OCI-M2 (cell line): Measurements from ENCODE around the gene NOL9.
A peak's percentile ranks its signal among the peaks of the same experiment; 100 is the strongest.

Experiments used
- DNase-seq: peaks from one replicate; lab custom pipeline; 2025; ENCODE audit not compliant: unreplicated experiment; lab: John Stamatoyannopoulos, UW

NOL9 gene

DNA sequence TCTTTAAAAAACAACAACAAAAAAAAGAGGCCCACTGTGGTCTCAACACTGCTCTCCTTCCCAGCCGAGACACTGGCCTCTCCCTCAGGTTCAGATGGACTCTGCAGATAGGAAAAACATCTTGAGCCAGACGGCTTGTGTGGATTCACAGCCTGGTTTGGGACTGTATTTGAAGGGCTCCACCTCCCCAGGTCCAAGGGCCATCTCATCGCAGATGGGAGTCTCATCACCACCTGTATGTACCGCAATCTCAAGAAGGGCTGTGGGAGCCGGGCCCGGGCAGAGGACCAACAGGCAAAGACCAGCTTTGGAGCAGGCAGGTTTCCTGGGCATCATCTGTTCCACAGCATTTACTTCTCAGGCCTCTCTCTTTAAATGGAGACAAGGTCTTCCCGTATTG, 35.7 kb upstream of the NOL9 start:
- no peak for DNase-seq

DNA sequence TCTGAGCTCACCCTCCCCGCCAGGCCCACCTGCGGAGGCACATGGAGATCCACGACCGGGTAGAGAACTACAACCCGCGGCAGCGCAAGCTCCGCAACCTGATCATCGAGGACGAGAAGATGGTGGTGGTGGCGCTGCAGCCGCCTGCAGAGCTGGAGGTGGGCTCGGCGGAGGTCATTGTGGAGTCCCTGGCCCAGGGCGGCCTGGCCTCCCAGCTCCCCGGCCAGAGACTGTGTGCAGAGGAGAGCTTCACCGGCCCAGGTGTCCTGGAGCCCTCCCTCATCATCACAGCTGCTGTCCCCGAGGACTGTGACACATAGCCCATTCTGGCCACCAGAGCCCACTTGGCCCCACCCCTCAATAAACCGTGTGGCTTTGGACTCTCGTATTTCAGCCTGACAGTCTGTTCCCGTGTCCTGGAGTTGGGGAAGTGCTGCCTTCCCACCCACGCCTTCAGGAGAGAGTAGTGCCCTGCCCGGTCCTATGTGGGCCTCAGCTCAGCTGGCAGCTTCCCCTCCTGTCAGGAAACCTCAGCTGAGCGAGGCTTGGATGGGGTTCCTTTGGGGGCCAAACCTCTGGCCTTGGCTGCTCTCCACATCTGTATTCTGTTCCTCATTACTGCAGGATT, 34.7 kb upstream of the NOL9 start:
- DNase-seq = no peak

DNA sequence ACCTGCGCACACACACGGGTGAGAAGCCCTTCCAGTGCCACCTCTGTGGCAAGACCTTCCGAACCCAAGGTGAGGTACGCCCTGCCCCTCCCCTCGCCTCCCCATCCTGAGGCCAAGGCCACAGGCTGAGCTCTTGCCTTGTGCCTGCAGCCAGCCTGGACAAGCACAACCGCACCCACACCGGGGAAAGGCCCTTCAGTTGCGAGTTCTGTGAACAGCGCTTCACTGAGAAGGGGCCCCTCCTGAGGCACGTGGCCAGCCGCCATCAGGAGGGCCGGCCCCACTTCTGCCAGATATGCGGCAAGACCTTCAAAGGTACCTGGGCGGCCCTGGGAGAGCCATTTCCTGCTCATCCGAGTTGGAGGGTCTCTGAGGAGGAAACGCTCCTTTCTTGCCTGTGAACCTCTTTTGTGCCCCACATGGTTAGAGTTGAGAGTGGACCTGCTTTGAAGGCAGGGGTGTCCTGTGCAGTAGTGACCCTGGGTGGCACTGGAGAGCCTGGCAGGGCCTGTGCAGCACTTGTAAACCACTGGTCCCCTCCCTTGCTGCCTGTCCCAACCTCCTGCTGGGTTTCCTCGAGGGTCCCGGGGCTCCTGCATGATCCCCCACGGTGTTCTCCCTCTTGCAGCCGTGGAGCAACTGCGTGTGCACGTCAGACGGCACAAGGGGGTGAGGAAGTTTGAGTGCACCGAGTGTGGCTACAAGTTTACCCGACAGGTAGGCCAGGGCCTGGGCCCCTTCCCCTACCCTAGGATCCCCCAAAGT, 34.0 kb upstream of the NOL9 start:
- no peak for DNase-seq

DNA sequence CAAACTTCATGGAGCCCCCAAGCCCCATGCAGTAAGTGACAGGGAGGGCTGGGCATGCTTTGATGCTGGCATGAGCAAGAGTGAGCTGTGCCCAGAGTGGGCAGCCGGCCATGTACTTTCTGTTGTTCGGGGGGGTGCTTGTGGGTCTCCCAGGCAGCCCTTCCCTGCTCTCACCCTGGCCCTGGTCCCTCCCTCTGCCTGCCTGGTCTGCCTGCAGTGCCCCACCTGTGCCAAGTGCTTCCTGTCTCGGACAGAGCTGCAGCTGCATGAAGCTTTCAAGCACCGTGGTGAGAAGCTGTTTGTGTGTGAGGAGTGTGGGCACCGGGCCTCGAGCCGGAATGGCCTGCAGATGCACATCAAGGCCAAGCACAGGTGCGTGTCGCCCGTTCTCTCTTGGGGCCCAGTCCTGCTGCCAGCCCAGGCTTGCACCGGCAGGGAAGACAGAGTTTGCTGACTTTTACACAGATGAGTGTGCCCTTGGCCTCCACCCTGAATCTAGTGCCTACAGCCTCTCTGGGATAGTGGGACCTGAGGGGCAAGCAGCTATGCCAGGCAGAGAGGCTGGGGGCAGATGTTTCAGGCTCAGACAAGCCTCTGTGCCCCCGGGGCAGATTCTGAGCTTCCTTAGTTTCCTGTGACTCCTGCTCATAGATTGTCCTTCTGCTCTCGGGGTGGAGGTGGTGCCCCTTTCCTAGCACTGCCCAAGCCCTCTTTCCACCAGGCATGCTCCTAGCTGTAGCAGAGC, 33.1 kb upstream of the NOL9 start:
- DNase-seq = no peak

DNA sequence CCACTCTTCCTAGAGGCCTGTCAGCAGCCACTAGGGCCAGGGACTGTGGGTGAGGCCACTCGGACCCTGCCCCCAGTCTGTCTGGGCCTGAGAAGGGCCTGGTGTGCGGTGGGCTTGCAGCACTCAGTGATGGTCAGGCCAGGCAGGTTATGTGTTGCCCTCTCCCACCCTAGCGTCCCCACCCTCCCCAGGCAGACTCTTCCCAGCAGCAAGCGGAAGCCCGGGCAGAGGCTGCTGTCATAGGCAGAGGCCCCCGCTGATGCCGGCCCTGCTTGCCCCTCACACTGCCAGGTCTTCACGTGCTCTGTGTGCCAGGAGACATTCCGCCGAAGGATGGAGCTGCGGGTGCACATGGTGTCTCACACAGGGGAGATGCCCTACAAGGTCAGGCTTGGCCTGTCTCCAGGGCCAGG, 32.1 kb upstream of the NOL9 start:
- DNase-seq = no peak

DNA sequence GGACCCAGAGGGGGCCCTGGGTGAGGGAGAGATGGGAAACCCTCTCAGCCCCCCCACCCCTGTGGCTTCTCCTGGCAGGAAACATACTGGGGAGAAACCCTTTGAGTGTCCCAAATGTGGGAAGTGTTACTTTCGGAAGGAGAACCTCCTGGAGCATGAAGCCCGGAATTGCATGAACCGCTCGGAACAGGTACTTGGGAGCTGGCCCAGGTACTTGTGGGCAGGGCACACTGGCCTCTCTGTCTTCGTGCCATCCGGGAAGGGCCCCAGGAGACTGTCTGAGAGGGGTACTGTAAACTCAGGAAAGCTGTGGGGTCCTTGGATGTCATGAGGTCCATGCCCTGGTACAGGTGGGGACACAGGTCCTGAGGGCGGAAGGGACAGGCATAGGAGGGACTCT, 31.5 kb upstream of the NOL9 start:
- no peak for DNase-seq

DNA sequence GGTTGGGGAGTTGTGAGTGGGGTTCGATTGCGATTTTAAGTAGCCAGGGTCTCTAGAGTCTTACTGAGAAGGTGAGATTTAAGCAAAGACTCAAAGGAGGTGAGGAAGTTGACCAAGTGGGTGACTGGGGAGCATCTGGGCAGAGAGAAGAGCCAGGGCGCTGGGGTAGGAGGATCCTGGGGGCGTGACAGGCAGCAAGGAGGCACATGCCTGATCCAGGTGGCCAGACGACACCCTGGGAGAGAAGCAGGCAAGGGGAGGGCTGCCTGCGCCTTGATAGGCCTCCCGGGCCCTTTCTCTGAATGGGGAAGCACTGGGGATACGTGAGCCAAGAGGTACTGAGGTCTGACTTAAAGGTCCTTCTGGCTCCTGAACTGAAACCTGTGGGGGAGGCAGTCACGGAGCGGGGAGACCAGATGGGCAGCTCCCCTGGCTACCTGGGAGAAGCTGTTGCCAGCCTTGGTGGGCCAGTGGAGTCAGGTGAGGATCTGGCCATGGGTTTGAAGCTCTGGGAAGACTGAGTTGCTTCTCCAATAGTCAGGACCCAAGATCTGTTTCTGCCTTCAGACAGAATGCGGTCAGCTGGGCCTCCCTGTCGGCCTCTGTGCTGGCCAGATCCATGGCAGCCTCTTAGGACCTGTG, 30.9 kb upstream of the NOL9 start:
- no peak for DNase-seq

DNA sequence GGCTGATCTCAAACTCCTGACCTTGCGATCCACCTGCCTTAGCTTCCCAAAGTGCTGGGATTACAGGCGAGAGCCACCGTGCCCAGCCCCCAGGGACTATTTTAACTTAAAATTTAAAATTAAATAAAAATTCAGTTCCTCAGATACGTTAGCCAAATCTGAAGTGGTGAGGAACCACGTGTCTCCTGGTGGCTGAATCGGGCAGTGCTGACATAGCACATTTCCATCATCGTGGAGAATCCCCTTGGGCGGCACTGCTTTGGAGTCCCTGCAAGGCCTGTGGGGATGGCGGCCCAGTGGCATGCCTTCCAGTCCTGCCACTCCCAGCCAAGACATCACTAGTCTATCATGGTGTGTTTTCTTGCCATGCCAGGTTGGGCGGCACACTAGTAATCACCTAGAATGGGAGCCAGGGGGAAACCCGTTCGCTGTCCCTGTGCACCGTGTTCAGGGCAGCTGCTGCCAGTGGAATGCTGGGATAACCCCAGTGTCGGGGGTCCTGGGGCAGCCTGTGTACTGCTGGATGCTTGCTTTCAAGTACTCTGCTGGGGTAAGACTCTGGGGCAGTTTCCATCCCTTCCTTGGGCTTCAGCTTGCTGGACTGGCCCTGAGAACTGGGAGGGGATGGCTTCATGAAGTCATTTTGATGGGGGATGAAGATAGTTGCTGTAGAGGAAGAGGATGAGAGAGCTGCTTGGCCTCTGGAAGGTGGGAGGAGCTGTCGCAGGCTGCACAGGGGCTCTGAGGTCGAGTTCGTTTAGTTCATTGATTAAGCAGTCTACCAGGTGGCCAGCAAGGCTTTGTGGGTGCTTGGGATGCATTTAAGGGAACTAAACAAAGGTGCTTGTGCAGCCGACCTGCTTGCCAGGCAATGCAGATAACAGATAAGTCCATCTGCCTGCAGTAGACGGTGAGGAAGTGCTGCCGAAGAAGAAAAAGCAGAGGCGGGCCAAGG, 30.1 kb upstream of the NOL9 start:
- no peak for DNase-seq

DNA sequence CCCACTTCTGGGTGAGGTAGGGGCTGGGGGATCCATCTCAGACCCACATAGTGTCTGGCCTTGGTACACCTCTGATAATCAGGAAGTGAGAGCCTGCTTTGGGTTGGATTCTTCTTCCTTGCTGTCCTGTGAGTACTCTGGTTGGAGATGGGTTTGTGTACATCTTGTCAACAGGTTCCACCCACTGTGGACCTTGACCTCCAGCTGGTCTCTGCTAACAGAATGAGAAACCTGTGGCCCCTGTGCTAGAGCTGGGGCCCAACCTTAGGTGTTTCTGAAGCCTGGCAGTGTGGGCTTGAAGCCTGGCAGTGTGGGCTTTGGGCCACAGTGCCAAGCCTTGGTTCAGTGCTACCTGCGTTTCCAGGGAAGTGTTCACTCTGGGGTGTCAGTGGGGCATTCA, 28.1 kb upstream of the NOL9 start:
- DNase-seq = no peak

DNA sequence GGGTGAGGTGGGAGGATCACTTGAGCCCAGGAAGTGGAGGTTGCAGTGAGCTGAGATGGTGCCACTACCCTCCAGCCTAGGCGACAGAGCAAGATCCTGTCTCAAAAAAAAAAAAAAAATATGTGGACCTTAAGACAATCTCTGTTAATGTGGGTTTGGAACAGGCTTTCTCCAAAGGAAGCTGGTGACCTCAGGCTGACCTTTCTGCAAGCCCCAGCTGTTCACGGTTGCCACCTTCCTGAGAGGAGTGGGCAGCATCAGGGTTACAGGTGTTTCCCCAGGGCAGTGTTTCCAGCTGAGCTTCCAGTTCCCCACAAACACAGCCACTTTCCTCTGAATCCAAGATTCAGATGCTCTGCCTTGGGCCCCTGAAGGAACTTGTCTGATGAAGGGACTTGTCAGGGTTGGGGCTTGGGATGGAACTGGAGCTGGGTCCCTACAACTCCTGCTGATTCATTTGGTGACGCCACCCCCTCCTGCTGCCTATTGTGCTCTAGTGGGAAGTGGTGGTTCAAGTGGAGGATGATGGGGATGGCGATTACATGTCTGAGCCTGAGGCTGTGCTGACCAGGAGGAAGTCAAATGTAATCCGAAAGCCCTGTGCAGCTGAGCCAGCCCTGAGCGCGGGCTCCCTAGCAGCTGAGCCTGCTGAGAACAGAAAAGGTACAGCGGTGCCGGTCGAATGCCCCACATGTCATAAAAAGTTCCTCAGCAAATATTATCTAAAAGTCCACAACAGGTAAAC, 27.4 kb upstream of the NOL9 start:
- no peak for DNase-seq

DNA sequence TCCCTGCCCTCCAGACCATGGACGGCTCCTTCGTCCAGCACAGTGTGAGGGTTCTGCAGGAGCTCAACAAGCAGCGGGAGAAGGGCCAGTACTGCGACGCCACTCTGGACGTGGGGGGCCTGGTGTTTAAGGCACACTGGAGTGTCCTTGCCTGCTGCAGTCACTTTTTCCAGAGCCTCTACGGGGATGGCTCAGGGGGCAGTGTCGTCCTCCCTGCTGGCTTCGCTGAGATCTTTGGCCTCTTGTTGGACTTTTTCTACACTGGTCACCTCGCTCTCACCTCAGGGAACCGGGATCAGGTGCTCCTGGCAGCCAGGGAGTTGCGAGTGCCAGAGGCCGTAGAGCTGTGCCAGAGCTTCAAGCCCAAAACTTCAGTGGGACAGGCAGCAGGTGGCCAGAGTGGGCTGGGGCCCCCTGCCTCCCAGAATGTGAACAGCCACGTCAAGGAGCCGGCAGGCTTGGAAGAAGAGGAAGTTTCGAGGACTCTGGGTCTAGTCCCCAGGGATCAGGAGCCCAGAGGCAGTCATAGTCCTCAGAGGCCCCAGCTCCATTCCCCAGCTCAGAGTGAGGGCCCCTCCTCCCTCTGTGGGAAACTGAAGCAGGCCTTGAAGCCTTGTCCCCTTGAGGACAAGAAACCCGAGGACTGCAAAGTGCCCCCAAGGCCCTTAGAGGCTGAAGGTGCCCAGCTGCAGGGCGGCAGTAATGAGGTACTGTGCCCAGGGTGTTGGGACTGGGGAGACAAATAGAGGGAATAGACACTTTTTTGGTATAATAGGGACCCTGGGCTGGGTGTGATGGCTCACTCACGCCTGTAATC, 26.5 kb upstream of the NOL9 start:
- peak; percentile 49 for DNase-seq

DNA sequence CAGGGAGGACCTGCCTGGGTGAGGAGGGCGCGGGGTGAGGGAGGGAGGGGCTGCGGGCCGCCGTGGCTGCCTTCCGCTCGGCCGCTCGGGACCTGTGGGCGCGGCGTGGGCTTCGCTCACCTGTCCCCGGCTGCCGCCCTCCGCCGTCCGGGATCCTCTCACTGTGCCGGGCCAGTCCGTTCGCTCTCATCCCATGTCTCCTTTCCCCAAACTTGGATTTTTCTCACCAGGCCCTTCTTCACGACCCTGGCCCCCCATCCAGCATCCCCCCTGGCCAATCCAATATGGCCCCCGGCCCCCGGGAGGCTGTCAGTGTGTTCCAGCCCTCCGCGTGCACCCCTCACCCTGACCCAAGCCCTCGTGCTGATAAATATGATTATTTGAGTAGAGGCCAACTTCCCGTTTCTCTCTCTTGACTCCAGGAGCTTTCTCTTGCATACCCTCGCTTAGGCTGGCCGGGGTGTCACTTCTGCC, 25.8 kb upstream of the NOL9 start:
- no peak for DNase-seq

DNA sequence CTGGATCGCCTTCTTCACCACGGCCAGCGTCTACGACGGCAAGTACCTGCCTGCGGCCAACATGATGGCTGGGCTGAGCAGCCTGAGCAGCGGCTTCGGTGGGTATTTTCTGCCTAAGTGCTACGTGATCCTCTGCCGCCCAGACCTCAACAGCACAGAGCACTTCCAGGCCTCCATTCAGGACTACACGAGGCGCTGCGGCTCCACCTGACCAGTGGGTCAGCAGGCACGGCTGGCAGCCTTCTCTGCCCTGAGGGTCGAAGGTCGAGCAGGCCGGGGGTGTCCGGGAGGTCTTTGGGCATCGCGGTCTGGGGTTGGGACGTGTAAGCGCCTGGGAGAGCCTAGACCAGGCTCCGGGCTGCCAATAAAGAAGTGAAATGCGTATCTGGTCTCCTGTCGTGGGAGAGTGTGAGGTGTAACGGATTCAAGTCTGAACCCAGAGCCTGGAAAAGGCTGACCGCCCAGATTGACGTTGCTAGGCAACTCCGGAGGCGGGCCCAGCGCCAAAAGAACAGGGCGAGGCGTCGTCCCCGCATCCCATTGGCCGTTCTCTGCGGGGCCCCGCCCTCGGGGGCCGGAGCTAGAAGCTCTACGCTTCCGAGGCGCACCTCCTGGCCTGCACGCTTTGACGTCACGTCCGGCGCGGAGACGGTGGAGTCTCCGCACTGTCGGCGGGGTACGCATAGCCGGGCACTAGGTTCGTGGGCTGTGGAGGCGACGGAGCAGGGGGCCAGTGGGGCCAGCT, 25.2 kb upstream of the NOL9 start, which contains the start of gene ZBTB48:
ZBTB48 (plus strand) TSS at position 621 of the 745 bp plus-strand sequence. CDS start 616 bp downstream, outside the sequence.
- DNase-seq = peak; percentile 60

DNA sequence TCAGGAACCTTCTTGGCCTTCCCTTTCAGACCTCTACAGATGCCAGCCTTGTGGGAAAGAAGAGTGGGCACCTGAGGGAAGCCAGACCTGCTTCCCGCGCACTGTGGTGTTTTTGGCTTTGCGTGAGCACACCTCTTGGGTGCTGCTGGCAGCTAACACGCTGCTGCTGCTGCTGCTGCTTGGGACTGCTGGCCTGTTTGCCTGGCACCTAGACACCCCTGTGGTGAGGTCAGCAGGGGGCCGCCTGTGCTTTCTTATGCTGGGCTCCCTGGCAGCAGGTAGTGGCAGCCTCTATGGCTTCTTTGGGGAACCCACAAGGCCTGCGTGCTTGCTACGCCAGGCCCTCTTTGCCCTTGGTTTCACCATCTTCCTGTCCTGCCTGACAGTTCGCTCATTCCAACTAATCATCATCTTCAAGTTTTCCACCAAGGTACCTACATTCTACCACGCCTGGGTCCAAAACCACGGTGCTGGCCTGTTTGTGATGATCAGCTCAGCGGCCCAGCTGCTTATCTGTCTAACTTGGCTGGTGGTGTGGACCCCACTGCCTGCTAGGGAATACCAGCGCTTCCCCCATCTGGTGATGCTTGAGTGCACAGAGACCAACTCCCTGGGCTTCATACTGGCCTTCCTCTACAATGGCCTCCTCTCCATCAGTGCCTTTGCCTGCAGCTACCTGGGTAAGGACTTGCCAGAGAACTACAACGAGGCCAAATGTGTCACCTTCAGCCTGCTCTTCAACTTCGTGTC, 24.5 kb upstream of the NOL9 start:
- DNase-seq = no peak

DNA sequence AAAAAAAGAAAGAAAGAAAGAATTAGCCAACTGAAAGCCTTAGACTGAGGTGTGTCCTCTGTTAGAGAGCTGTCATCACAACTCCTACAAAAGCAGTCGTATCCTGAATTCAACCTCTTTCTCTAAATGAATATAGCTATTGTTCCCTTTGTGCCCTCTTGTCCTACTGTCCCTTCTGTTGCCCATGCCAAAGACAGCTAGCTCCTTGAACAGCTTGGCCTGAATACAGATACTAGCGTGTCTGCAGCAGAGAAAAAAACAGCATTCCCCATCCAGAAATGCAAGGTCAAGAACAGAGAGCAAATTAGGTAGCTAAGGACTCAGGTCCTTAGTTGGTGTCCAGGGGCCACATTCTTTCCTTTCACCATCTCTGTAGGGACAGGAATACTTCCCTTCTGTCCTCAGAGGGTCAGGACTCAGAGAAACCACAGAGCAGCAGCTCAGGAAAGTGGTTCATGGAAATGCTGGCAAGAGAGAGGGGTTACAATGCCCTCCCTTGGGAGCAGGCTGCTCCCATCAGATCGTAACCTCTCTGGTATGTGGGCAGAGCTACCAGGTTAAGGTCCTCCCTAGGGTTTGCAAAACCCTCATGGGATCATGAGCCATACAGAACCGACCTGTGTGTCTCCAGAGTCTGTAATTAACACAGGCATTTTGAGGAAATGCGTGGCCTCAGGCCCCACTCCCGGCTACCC, 23.7 kb upstream of the NOL9 start:
- DNase-seq = no peak

DNA sequence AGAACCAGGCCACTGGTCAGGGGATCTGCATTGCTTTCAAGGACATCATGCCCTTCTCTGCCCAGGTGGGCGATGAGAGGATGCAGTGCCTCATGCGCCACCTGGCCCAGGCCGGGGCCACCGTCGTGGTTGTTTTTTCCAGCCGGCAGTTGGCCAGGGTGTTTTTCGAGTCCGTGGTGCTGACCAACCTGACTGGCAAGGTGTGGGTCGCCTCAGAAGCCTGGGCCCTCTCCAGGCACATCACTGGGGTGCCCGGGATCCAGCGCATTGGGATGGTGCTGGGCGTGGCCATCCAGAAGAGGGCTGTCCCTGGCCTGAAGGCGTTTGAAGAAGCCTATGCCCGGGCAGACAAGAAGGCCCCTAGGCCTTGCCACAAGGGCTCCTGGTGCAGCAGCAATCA, 20.5 kb upstream of the NOL9 start:
- DNase-seq = no peak
